ENCODE results near the gene AMER3. TPM values are rescaled to one million over a fixed set of nuclear protein-coding genes. Genes with fewer than 3 reads are reported as not detected.
"Not testable (repeated sequence)": the region's sequence is repeated elsewhere in the genome, so short reads cannot be mapped to it uniquely, and the experiment has no call there.

The AMER3 gene
- total RNA-seq, 5 donors from 2014 or later (not counting 1 experiment from before 2014, with no cell fraction given): not detected

DNA sequence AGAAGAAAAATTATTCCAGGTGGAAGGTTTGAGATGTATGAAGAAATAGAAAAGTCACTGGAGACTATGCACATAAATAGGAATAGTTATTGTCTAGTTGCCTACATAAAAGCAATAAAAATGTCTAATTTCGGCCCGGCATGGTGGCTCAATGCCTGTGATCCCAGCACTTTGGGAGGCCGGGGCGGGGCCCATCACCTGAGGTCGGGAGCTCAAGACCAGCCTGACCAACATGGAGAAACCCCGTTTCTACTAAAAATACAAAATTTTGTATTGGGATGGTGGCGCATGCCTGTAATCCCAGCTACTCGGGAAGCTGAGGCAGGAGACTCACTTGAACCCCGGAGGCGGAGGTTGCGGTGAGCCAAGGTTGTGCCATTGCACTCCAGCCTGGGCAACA lies 23.1 kb upstream of the AMER3 start:
- CTCF ChIA-PET; H3K4me1 Mint-ChIP-seq; DNase-seq; H3K27ac Mint-ChIP-seq; H3K9me3 ChIP-seq; H3K4me3 ChIP-seq (ENCODE audit: control insufficient read depth in 1 of 2, extremely low read depth in 1 of 2, low read length in 1 of 2); POLR2A ChIA-PET; H3K27me3 ChIP-seq (replicated peaks in 1 of 2; ENCODE audit: control insufficient read depth in 2 of 2, extremely low read depth in 1 of 2, insufficient read depth in 2 of 2, low read length in 1 of 2); H3K27me3 Mint-ChIP-seq; ATAC-seq (replicated peaks in 1 of 4); H3K4me3 Mint-ChIP-seq; H3K36me3 Mint-ChIP-seq; H3K36me3 ChIP-seq (ENCODE audit: control insufficient read depth in 2 of 2, extremely low read depth in 1 of 2, insufficient read depth in 1 of 2, low read length in 1 of 2); H3K27ac ChIP-seq (ENCODE audit: low read length): not testable (repeated sequence)
- WGBS (ENCODE audit: insufficient coverage): 90% methylated on average over 9 of the region's 11 CpGs
- H3K9me3 Mint-ChIP-seq: peaks cover 8 to 18% (median 9%) of the 10 kb centered on the region in 3 donors
- H3K4me1 ChIP-seq (ENCODE audit: control insufficient read depth in 1 of 2, extremely low read depth in 1 of 2, insufficient read depth in 2 of 2, low read length in 2 of 2): peaks cover 0 to 13% of the 10 kb centered on the region in 2 experiments

GRCh38 chr2:130735200-130735599 lies 20.1 kb upstream of the AMER3 start:
- no CpG with 5 or more reads among the region's 3 CpGs for WGBS (ENCODE audit: insufficient coverage)
- Mint-ChIP-seq H3K4me1 (no peaks in the 10 kb centered on the region), H3K36me3 (no peaks in the 10 kb centered on the region), H3K9me3 (peaks cover 8 to 18% (median 9%) of the 10 kb centered on the region in 3 donors), H3K27me3 (peaks cover 0 to under 1% of the 10 kb centered on the region in 2 donors), H3K4me3 (no peak overlapping the region), H3K27ac (no peak overlapping the region)
- DNase-seq (no peak), ATAC-seq (replicated peaks in 1 of 4) (no peak)
- POLR2A ChIA-PET: no interaction called here
- H3K9me3 ChIP-seq: no peaks in the 10 kb centered on the region
- no peak overlapping the region for H3K4me3 ChIP-seq (ENCODE audit: control insufficient read depth in 1 of 2, extremely low read depth in 1 of 2, low read length in 1 of 2)
- H3K4me1 ChIP-seq (ENCODE audit: control insufficient read depth in 1 of 2, extremely low read depth in 1 of 2, insufficient read depth in 2 of 2, low read length in 2 of 2): no peaks in the 10 kb centered on the region
- peaks cover 0 to 12% of the 10 kb centered on the region in 2 experiments for H3K27me3 ChIP-seq (replicated peaks in 1 of 2; ENCODE audit: control insufficient read depth in 2 of 2, extremely low read depth in 1 of 2, insufficient read depth in 2 of 2, low read length in 1 of 2)
- no peaks in the 10 kb centered on the region for H3K36me3 ChIP-seq (ENCODE audit: control insufficient read depth in 2 of 2, extremely low read depth in 1 of 2, insufficient read depth in 1 of 2, low read length in 1 of 2)
- H3K27ac ChIP-seq (ENCODE audit: low read length): no peak overlapping the region
- CTCF ChIA-PET: no interaction called here

DNA sequence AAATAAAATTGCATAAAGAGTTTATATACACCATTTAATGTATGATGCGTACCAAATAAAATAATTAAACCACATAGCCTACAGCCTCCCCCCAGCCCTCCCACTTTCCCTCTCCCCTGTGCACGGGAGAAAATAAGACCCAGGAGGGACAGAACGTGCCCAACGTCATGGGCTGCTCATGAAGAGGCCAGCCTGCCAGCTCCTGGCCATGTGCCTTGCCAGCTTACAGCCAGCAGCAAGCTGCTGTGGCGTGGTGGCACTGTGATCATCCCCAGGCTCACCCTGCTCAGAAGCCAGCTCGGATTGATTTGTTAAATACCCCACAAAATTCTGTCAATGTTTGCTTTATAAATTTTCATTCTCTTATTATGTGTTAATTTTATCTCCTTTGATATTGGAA lies 18.9 kb upstream of the AMER3 start:
- Histone ChIP-seq H3K4me3 (ENCODE audit: control insufficient read depth in 1 of 2, extremely low read depth in 1 of 2, low read length in 1 of 2) (no peak overlapping the region), H3K9me3 (no peaks in the 10 kb centered on the region), H3K36me3 (ENCODE audit: control insufficient read depth in 2 of 2, extremely low read depth in 1 of 2, insufficient read depth in 1 of 2, low read length in 1 of 2) (no peaks in the 10 kb centered on the region), H3K27ac (ENCODE audit: low read length) (no peak overlapping the region), H3K4me1 (ENCODE audit: control insufficient read depth in 1 of 2, extremely low read depth in 1 of 2, insufficient read depth in 2 of 2, low read length in 2 of 2) (no peaks in the 10 kb centered on the region), H3K27me3 (replicated peaks in 1 of 2; ENCODE audit: control insufficient read depth in 2 of 2, extremely low read depth in 1 of 2, insufficient read depth in 2 of 2, low read length in 1 of 2) (peaks cover 0 to 18% of the 10 kb centered on the region in 2 experiments)
- Mint-ChIP-seq H3K36me3 (no peaks in the 10 kb centered on the region), H3K4me1 (no peaks in the 10 kb centered on the region), H3K27me3 (peaks cover 9% of the 10 kb centered on the region in 2 donors), H3K27ac (no peak overlapping the region), H3K4me3 (no peak overlapping the region), H3K9me3 (peaks cover 8 to 13% (median 9%) of the 10 kb centered on the region in 3 donors)
- WGBS (ENCODE audit: insufficient coverage): 60% methylated on average over 2 of the region's 6 CpGs
- ChIA-PET CTCF (no interaction called here), POLR2A (no interaction called here)
- ATAC-seq (replicated peaks in 1 of 4): no peak
- no peak for DNase-seq

DNA sequence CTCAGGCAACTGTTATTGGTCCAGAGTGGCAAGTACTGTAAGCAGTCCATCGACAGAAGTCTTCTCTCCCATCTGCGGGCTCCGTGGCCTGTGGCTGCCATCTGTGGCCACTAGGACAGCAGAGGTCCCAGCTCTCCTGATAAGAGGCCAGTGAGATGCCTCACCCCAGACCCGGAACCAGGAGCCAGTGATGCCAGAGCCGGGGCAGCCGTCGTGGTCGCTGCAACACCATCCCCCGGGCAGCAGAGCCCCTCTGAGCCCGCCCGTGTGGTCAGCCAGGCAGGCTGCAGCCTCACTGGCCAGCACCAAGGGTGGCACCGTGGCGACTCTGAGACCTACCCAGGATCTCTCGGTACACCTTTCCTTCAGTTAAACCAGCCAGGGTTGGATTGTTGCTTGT lies 17.7 kb upstream of the AMER3 start:
- H3K4me1 ChIP-seq (ENCODE audit: control insufficient read depth in 1 of 2, extremely low read depth in 1 of 2, insufficient read depth in 2 of 2, low read length in 2 of 2): no peaks in the 10 kb centered on the region
- Mint-ChIP-seq H3K4me1 (no peaks in the 10 kb centered on the region), H3K9me3 (peaks cover 8 to 13% (median 9%) of the 10 kb centered on the region in 3 donors), H3K27ac (no peak overlapping the region), H3K36me3 (no peaks in the 10 kb centered on the region), H3K27me3 (peaks cover 9% of the 10 kb centered on the region in 2 donors), H3K4me3 (no peak overlapping the region)
- H3K27me3 ChIP-seq (replicated peaks in 1 of 2; ENCODE audit: control insufficient read depth in 2 of 2, extremely low read depth in 1 of 2, insufficient read depth in 2 of 2, low read length in 1 of 2): peaks cover 0 to 18% of the 10 kb centered on the region in 2 experiments
- no peak overlapping the region for H3K4me3 ChIP-seq (ENCODE audit: control insufficient read depth in 1 of 2, extremely low read depth in 1 of 2, low read length in 1 of 2)
- POLR2A ChIA-PET: no interaction called here
- WGBS (ENCODE audit: insufficient coverage): 81% methylated on average over 12 of the region's 14 CpGs
- no peak overlapping the region for H3K27ac ChIP-seq (ENCODE audit: low read length)
- CTCF ChIA-PET: no interaction called here
- H3K9me3 ChIP-seq: no peaks in the 10 kb centered on the region
- DNase-seq (no peak), ATAC-seq (replicated peaks in 1 of 4) (no peak)
- no peaks in the 10 kb centered on the region for H3K36me3 ChIP-seq (ENCODE audit: control insufficient read depth in 2 of 2, extremely low read depth in 1 of 2, insufficient read depth in 1 of 2, low read length in 1 of 2)

GRCh38 chr2:130740671-130741070 lies 14.7 kb upstream of the AMER3 start:
- Histone ChIP-seq H3K27ac (ENCODE audit: low read length) (no peak overlapping the region), H3K4me1 (ENCODE audit: control insufficient read depth in 1 of 2, extremely low read depth in 1 of 2, insufficient read depth in 2 of 2, low read length in 2 of 2) (no peaks in the 10 kb centered on the region), H3K36me3 (ENCODE audit: control insufficient read depth in 2 of 2, extremely low read depth in 1 of 2, insufficient read depth in 1 of 2, low read length in 1 of 2) (no peaks in the 10 kb centered on the region), H3K9me3 (no peaks in the 10 kb centered on the region), H3K27me3 (replicated peaks in 1 of 2; ENCODE audit: control insufficient read depth in 2 of 2, extremely low read depth in 1 of 2, insufficient read depth in 2 of 2, low read length in 1 of 2) (peaks cover 0 to 35% of the 10 kb centered on the region in 2 experiments), H3K4me3 (ENCODE audit: control insufficient read depth in 1 of 2, extremely low read depth in 1 of 2, low read length in 1 of 2) (no peak overlapping the region)
- DNase-seq (no peak), ATAC-seq (replicated peaks in 1 of 4) (no peak)
- H3K27ac Mint-ChIP-seq: no peak overlapping the region
- WGBS (ENCODE audit: insufficient coverage): 73% methylated on average over 11 of the region's 12 CpGs
- H3K4me1 Mint-ChIP-seq: no peaks in the 10 kb centered on the region
- H3K36me3 Mint-ChIP-seq: no peaks in the 10 kb centered on the region
- ChIA-PET CTCF (interaction anchor here in 1 of 2 donors (1.2 kb wide), 1 partner anchor 12 kb away, joined by 3 read pairs; the partner anchor contains the start of gene GPR148), POLR2A (no interaction called here)
- no peak overlapping the region for H3K4me3 Mint-ChIP-seq
- H3K27me3 Mint-ChIP-seq: peaks cover 12 to 26% of the 10 kb centered on the region in 2 donors
- H3K9me3 Mint-ChIP-seq: no peaks in the 10 kb centered on the region

DNA sequence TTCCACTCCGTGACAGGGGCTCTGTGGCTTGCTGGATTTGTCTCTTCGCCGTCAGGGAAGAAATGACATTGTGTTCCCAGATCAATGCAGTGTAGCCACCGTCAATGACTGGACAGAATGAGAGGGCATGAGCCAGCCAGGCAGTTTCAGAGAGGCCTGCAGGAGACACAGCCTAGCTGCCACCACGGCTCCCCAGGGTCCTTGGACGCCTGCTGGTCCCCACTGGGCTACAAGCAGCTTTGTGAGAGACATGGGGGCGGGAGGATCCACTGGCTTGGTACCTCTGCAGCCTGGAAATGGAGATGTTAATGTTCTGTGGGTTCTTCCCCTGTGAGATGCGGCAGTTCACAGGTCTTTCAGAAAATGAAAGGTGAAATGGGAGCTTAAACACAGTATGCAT lies 12.1 kb upstream of the AMER3 start:
- ATAC-seq (replicated peaks in 1 of 4): no peak
- ChIA-PET POLR2A (no interaction called here), CTCF (no interaction called here)
- H3K27ac Mint-ChIP-seq: no peak overlapping the region
- Histone ChIP-seq H3K4me3 (ENCODE audit: control insufficient read depth in 1 of 2, extremely low read depth in 1 of 2, low read length in 1 of 2) (no peak overlapping the region), H3K4me1 (ENCODE audit: control insufficient read depth in 1 of 2, extremely low read depth in 1 of 2, insufficient read depth in 2 of 2, low read length in 2 of 2) (no peaks in the 10 kb centered on the region), H3K27me3 (replicated peaks in 1 of 2; ENCODE audit: control insufficient read depth in 2 of 2, extremely low read depth in 1 of 2, insufficient read depth in 2 of 2, low read length in 1 of 2) (peaks cover 0 to 28% of the 10 kb centered on the region in 2 experiments), H3K9me3 (no peaks in the 10 kb centered on the region), H3K36me3 (ENCODE audit: control insufficient read depth in 2 of 2, extremely low read depth in 1 of 2, insufficient read depth in 1 of 2, low read length in 1 of 2) (no peaks in the 10 kb centered on the region), H3K27ac (ENCODE audit: low read length) (no peak overlapping the region)
- 73% methylated on average over 7 of the region's 8 CpGs for WGBS (ENCODE audit: insufficient coverage)
- no peaks in the 10 kb centered on the region for H3K4me1 Mint-ChIP-seq
- no peaks in the 10 kb centered on the region for H3K36me3 Mint-ChIP-seq
- H3K9me3 Mint-ChIP-seq: no peaks in the 10 kb centered on the region
- H3K4me3 Mint-ChIP-seq: no peak overlapping the region
- H3K27me3 Mint-ChIP-seq: peaks cover 16 to 26% of the 10 kb centered on the region in 2 donors
- DNase-seq: no peak

All from T-cell (primary cell).